Measurements from ENCODE around the gene GCGR.
A peak's percentile ranks its signal among the peaks of the same experiment; 100 is the strongest.

The GCGR gene

DNA sequence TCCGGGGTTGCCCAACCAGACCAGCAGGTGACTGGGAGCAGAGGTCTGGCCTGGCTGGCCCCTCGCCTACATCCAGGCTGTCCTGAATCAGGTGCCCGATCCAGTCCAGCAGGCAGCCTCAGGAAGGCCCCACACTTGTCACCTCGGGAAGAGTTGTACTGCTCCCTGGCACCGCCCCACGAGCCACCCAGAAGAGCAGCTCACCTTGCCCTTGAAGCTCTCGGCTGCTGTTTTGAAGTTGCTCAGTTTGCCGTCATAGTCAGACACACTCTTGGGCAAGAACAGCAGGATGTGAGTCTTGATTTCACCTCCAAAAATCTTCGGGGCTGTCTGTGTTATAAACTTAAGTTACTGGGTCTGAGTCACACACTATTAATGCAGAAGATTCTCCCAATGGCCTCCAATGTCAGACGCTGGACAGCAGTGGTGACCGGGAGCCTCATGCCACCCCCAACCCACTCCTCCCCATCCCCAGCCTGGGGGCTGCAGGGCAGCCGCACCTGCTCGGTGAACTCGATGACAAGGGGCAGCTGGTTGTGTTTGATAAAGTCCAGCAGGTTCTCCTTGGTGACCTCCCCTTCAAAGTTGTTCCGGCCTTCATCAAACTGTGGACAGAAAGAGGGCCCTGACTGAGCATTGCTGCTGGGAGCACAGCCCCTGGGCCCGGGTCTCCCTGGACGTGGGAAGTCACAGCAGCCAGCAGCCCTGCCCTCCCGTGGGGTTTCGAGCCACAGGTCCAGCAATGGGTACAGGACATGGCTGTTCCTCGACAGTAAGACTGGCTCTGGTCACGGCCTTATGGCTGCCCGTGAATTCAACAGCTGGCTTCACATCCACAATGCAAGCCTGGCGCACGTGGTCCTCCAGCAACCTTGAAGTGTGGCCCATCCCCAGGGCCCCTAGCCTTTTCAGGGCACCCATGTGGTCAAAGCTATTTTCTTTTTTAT is 43.1 kb downstream of the GCGR start:
- no peak for DNase-seq (ENCODE audit: low read depth in 2 of 2)

DNA sequence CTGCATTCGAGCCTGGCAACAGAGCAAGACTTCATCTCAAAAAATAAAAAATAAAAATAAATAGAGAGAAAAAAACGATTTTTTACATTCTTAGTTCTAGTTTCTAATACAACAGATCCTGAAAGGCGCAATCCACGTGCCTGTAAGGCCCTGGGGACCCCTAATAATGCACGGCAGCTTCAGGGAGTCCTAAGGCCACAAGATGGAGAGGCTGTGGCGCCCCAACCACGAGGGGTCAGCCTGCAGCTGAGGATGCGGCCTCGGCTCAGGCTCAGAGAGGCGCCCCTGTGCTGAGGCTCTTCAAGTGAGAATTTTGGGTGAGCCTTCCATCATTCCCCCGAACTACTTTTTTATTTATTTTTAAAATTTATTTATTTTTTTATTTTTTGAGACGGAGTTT is 45.5 kb downstream of the GCGR start:
- no peak for DNase-seq (ENCODE audit: low read depth in 2 of 2)

- DNase-seq (ENCODE audit: low read depth in 2 of 2), result no peak
Observed at GRCh38 chr17:81851423-81851822, 47.5 kb downstream of the GCGR start.

- no peak for DNase-seq (ENCODE audit: low read depth in 2 of 2)
Observed at GRCh38 chr17:81852237-81852636, 48.3 kb downstream of the GCGR start.

DNA sequence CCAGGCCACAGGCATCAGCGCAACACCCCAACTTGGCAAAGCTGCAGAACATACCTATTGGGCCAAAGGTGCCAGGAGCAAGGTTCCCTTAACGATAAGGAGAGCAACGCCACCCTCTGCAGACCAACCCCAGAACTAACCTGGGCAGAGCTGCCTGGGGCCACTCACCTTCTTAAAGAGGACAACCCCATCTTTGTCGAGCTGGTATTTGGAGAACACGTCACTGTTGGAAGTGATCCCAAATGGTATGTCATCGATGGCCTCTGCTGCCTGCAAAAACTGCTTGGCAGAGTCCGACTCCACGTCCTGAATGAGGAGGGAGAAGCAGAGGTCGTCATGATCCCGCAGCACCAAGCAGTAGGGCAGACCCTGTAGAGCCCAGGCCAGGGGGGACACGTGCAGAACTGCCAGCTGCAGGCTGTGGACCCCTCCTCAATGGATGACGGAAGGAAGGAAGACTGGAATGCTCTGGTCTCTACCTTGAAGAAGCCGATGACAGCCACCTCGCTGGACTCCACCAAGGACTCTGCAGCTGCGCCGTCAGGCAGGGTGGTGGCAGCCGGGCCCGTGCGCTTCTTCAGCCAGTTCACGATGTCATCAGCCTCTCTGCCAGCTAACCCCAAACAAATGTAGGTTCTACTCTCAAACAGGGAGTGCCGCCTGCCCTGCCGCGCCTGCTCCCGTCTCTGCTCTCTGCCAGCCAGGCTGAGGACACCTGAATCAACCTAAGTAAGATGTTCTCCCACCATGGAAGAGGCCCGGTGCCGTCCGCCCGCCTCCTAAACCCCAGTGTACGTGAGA is 51.2 kb downstream of the GCGR start:
- DNase-seq (ENCODE audit: low read depth in 2 of 2), result no peak

DNA sequence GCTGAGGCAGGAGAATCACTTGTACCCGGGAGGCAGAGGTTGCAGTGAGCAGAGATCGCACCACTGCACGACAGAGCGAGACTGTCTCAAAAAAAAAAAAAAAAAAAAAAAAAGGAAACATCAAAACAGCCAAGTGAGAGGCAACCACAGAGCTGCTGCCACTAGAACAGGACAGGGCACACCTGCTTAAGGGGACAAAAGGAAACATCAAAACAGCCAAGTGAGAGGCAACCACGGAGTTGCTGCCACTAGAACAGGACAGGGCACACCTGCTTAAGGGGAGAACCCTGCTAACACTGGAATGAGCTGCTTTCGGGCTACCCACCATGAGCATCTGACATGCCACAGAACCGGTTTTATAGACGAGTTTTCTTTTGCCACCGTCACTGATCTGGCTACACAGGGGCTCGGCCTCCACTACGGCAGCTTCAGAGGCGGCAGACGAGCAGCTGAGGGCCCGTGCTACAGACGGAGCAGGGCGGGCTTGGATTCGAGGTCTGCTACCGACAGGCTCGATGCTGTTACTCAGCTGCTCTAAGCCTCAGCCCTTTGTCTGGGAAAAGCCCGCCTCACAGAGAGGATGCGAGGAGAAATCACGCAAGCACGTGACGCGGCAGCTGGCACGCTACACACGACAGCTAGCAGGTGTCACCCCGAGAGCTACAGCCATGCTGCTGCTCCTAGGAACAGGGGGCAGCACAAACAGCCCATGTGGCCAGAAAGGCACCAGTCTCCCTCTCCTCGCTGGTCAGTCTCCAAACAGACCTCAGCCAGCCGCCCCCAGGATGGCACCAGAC is 54.4 kb downstream of the GCGR start:
- no peak for DNase-seq (ENCODE audit: low read depth in 2 of 2)

DNA sequence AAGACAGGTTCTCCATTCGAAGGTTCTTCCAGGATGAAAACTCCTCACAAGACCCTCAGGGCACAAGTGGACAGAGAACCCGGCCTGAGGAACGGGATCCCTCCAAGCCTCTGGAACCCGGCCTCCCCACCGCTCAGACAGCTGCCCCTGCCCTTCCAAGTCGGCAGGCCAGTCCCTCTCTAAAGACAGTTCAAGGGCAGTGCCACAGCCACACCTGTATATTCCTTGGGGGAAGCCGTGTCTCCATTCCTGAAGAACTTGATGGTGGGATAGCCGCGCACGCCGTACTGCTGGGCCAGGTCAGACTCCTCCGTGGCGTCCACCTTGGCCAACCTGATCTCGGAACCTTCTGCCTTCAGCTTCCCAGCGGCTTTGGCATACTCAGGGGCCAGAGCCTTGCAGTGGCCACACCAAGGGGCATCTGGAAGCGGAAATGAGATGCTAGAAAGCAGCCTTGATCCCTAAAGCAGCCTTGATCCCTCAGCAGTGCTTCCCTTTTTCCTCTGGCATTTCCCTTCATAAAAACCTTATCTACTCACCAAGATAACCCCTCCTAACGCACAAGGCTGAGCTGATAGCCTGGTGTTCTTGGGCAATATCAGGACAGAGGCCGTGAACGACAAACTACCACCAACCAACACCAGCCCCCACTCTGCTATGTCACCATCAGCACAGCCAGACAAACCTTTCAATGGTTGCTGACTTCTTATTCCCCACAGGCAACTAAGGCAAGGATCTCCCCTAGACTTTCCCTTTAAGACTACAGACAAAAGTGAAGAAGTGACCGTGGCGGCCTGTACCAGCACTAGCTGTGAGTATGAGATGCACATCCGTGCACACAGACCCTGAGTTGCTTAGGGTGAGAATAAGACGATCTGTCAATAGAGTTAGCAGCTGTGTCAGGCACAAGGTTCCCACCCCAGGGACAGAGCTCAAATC is 55.3 kb downstream of the GCGR start:
- DNase-seq (ENCODE audit: low read depth in 2 of 2), result no peak

DNA sequence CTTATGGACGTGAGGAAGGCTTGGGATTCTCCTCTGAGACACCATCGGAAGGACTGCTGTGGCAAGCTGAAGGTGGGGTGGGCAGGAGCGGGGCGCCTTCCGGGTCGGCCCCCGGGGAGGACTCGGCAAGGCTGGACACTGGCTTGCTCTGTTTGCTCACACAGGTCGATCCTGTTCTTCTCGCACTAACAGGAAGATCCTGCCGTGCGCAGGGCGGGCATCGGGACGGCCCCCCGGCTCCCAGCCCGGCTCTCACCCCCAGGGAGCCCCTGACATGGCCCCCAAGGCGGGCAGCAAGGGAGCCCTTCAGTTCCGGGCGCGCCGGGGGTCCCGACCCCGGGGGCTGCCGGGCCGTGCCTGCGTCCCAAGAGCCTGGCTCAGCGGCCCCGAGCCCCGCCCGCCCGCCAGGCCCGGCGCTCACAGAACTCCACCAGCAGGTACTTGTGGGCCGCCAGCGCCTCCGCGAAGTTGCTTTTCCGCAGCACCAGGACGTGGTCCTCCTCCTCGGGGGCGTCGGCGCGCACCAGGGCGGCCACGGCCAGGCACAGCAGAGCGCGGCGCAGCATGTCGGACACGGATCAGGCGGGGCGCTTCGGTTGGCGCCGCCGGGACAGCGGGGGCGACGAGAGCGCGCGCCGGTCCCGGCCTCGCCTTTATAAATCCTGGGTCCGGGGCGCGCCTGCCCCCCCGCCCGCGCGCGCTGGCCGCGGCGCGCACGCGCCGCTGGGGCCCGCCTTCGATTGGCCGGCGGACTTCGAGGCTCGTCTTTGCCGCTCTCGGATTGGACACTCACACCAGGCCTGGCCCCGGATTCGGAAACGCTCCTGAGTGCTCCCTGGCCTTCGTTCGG is 56.2 kb downstream of the GCGR start, which contains the start of gene P4HB:
Gene P4HB (minus strand): TSS at position 630 of the 850 bp plus-strand sequence. CDS start 64 bp downstream, at position 566.
- no peak for DNase-seq (ENCODE audit: low read depth in 2 of 2)

DNA sequence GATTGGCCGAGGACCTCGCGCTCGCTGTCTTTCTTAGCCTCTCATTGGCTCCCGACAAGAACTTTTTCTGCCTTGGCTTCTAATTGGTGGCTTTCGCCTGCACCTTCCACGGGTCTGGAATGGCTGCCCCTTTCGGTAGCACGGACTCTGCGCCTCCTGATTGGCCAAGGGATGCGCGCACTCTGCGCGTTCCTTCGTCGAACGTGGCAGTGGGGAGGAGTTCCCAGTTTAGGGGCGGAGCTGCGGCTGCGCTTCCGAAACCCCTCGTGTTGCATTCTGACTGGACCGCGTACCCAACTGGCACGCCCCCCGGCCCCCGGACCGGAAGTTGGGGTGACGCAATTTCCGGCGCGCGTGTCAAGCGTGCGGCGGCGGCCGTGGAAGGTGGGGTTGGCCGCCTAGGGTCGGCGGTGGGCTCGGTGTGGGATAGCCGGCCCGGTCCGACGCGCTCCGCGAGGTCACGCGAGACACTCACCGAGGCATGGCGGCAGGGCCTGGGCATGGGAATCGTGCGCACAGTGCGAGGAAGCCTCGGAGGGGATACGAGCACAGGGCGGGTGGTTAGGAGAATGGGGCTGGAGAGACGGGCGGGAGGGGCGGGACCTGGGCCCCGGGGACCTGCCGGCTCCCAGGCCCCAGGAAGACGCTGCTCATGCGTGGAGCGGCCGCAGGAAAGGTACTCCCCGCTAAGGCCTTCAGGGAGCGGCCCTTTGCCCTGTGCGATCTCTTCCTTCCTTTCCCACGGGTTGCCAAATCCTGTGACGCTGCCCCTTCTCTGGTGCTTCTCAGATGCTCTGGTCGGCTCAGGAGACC is 57.0 kb downstream of the GCGR start:
- peak; percentile 98 to 99 for DNase-seq (ENCODE audit: low read depth in 2 of 2)

GRCh38 chr17:81863123-81863675 is 59.2 kb downstream of the GCGR start:
- no peak for DNase-seq (ENCODE audit: low read depth in 2 of 2)

Data from stimulated activated CD8-positive, alpha-beta memory T cell treated with anti-CD3 and anti-CD28 coated beads, Interleukin-2, amount 100 ng/mL, for 1 hour (primary cell).